Ovary (tissue), 9 donors: Measurements from ENCODE around the gene DMXL1. TPM values are rescaled to one million over a fixed set of nuclear protein-coding genes. Genes with fewer than 3 reads are reported as not detected.

Source experiments
- DNase-seq, 5 donors: peaks; one replicate each; pipeline ENCODE4 v3.0.0-alpha.2; 2019 to 2020
- H3K27ac ChIP-seq, 2 donors: fragments of 200-600 bp; one replicate each; pipeline versions ENCODE4 v1.5.1 to v1.8.0; 2019 to 2022
- H3K27me3 ChIP-seq: fragments of 200-600 bp; one replicate; pipeline ENCODE4 v1.8.0; 2022
- H3K36me3 ChIP-seq: fragments of 200-600 bp; sonication (generic); one replicate; pipeline ENCODE4 v1.5.1; 2019
- H3K4me1 ChIP-seq: one replicate; pipeline ENCODE4 v1.8.1; 2013; ENCODE audit warnings: mild to moderate bottlenecking, moderate library complexity; ENCODE audit not compliant: insufficient read depth
- H3K4me3 ChIP-seq: fragments of 200-600 bp; sonication (generic); one replicate; pipeline ENCODE4 v1.5.1; 2017
- H3K9me3 ChIP-seq, 2 donors: fragments of 200-600 bp in 1 of 2; sonication (generic) in 1 of 2; one replicate each; pipeline versions ENCODE4 v1.5.1 to v1.8.1; 2013 to 2019; ENCODE audit warnings: mild to moderate bottlenecking in 1 of 2, moderate library complexity in 1 of 2
- EP300 ChIP-seq: sonication (generic); formaldehyde crosslinking; IDR thresholded peaks from one replicate; pipeline ENCODE4 v1.6.1; 2017; ENCODE audit warnings: antibody characterized with exemption
- POLR2A ChIP-seq: fragments of 450-650 bp; IDR thresholded peaks from one replicate; pipeline ENCODE4 v1.6.1; 2017; ENCODE audit warnings: antibody characterized with exemption, mild to moderate bottlenecking, moderate library complexity
- WGBS, 3 donors: extraction: QIAGEN DNeasy Blood & Tissue Kit in 1 of 3; methylation state at CpG; one replicate each; pipeline versions ENCODE4 v1.1.5 to v1.1.7; 2013 to 2017; 5-methylcytosine and 5-hydroxymethylcytosine counted together
- intact Hi-C, 4 donors: fragments of 100-400 bp; cut with DNase I; formaldehyde crosslinking; loops; one replicate each; pipeline versions ENCODE4 v1.11.0 to v1.15.1; 2022 to 2023
- polyA plus RNA-seq, 2 donors: library from polyadenylated mRNA; stranded (reverse); fragments of 200-250 nt in 1 of 2; fragments of 350-450 nt in 1 of 2; fragmentation: Illumina TruSeq in 1 of 2; extraction: RNeasy Lipid Tissue Mini Kit (QIAGEN cat#74804) in 1 of 2; gene quantifications; one replicate each; pipeline ENCODE4 v1.2.3, GENCODE V29; 2013 to 2014
- total RNA-seq, 7 donors: library from RNA; depleted of rRNA in 2 of 7; stranded (reverse); fragments of >200 nt in 2 of 7; fragmentation: NEBNext Ultra II Directional in 3 of 7; extraction: Animal tissue kit (Norgen Biotek cat#: 25700) in 3 of 7; gene quantifications; one replicate each; pipeline versions ENCODE4 v1.1.0 to v1.2.4, GENCODE V29; 2016 to 2023
- TF ChIP-seq, protein P1 (sequence below), 3 donors: fragments of 450-650 bp in 2 of 3; fragments of 200-600 bp in 1 of 3; IDR thresholded peaks; one replicate each; pipeline versions ENCODE4 v1.5.1 to v1.8.0; 2016 to 2022; ENCODE audit warnings: antibody characterized with exemption in 3 of 3, mild to moderate bottlenecking in 1 of 3
- donor health status: DM: no; HTN: no; CAD: no; lungs with moderate emphysema.
- donor health status: DM: no; HTN: no; CAD: no.
- donor health status: Bipolar disorder and iron deficiency.
- donor health status: DM: yes; HTN: yes; CAD: no.
- donor health status: DM: no; HTN: no; CAD: no.
- donor health status: DM: yes; HTN: yes; CAD: no.

The DMXL1 gene
- total and polyA plus RNA-seq, 9 donors: 11.9 to 50.1 (median 39.1) TPM

DNA sequence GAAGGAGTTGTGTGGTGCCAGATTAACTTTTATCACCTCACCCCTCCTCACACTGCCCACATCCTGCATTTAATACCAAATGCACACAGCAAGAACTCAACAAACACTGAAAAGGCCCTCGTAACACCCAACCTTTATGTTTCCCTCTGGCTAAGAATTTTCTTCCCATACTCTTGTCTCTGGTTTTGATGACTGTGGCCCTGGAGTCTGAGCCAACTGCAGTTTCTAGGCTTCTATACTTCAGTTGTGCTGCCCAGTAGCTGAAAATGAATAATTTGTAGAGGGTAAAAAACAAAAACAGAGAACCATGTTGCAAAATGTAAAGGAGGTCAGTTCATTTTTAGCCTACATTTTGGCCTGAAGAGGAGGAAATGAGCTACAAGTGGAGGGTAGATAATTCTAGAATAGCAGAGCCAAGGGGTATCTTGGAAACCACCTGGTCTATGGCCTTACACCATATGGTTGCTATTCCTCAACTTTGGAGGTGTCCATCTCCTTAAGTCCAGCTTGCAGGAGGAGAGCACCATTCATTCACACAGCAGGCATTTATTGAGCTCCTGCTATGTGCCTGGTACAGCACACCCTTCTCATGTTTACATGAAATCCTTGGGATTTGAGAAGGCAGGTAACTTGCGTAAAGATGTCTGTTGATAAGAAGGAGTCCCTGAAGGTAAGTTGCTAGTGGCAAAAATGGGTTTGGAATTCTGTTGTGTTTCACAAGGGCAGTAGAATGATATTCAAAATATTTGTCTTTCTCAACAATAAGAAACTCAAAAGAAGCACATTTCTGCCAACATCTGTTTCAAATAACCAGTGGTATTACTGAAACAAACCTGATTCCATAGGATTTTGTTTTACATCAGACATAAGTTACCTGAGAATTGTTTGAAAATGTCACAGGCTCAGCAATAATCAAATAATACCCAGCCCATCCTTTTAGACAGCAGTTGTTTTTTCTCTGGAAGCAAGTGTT, 201.2 kb downstream of the DMXL1 start:
- Histone ChIP-seq H3K36me3 (no peaks in the 10 kb centered on the region), H3K4me1 (peaks cover 1% of the 10 kb centered on the region), H3K27ac (no peak overlapping the region), H3K27me3 (no peaks in the 10 kb centered on the region), H3K9me3 (no peaks in the 10 kb centered on the region), H3K4me3 (no peak overlapping the region)
- no peak for DNase-seq
- TF ChIP-seq, protein P1, sequence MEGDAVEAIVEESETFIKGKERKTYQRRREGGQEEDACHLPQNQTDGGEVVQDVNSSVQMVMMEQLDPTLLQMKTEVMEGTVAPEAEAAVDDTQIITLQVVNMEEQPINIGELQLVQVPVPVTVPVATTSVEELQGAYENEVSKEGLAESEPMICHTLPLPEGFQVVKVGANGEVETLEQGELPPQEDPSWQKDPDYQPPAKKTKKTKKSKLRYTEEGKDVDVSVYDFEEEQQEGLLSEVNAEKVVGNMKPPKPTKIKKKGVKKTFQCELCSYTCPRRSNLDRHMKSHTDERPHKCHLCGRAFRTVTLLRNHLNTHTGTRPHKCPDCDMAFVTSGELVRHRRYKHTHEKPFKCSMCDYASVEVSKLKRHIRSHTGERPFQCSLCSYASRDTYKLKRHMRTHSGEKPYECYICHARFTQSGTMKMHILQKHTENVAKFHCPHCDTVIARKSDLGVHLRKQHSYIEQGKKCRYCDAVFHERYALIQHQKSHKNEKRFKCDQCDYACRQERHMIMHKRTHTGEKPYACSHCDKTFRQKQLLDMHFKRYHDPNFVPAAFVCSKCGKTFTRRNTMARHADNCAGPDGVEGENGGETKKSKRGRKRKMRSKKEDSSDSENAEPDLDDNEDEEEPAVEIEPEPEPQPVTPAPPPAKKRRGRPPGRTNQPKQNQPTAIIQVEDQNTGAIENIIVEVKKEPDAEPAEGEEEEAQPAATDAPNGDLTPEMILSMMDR (IDR thresholded peaks at IDR 0.05): no peak
- TF ChIP-seq EP300 (no peak), POLR2A (no peak)
- 94 to 98% (median 95%) methylated on average over 2 of the region's 2 CpGs for WGBS, 3 donors
- intact Hi-C loops: no loop called here

DNA sequence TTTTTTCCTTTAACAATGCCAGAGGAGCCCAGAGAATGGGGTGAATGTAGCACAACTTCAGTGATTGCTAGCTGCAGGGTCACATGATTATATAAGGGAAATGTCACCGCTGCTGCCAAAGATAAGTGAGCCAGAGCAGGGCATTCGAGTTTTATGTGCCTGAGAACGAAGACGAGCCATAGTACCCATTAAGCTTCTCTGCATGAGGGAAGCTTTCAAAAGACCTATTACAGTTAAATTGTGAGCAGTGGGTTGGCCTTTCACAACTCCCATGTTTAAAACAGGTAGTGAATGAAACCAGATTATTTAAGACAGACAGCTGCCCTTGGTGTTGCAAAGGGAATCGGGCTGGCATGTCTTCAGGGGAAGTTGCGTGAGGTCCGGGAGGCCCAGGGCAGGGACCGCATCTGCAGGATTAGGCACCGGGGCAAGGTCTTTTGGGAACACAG, 202.5 kb downstream of the DMXL1 start:
- 75 to 90% (median 86%) methylated on average over 9 of the region's 9 CpGs for WGBS, 3 donors
- TF ChIP-seq EP300: no peak
- H3K4me3 ChIP-seq: no peak overlapping the region
- intact Hi-C loops: no loop called here
- H3K27ac ChIP-seq: no peak overlapping the region
- H3K36me3 ChIP-seq: no peaks in the 10 kb centered on the region
- H3K27me3 ChIP-seq: no peaks in the 10 kb centered on the region
- no peak for DNase-seq
- no peaks in the 10 kb centered on the region for H3K9me3 ChIP-seq
- no peaks in the 10 kb centered on the region for H3K4me1 ChIP-seq

DNA sequence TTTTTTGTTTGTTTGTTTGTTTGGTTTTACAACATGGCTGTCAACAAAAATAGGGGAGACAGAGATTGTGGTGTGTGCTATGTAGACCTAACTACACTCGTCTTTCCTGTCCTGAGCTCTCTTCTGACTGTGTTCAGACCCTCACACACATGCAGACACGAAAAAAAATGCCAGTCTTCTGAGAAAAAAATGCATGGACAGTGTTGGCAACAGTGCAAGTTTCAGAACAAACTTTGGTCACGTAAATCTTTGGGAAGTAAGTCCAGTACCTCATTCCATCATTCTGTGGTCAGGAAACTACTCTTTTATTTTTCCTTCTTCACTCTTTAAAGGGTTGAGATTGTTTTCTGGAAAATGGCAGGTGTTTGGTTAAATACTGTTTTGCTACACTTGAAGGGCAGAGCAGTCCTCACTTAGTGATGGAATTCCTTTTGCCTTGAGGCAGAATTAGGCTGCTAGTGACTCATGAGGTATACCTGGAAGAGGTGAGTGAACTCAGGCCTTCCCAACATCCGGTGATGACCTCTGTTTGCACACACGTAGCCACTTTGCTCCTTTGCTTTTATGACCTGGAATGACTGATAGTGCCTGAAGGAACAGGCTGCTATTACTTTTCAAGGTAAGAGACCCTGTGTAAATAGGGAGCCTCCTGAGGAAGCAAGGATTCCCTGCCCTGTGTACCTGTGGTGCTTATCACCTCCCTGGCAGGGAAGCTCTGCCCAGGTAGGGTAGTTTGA, 203.3 kb downstream of the DMXL1 start:
- Histone ChIP-seq H3K36me3 (no peaks in the 10 kb centered on the region), H3K27ac (no peak overlapping the region), H3K9me3 (no peaks in the 10 kb centered on the region), H3K4me3 (no peak overlapping the region), H3K4me1 (no peaks in the 10 kb centered on the region), H3K27me3 (no peaks in the 10 kb centered on the region)
- intact Hi-C loops: no loop called here
- WGBS, 3 donors: 73 to 77% (median 74%) methylated on average over 5 of the region's 5 CpGs
- DNase-seq: no peak
- TF ChIP-seq POLR2A (no peak), EP300 (no peak)
- TF ChIP-seq, protein P1 (IDR thresholded peaks at IDR 0.05): no peak

DNA sequence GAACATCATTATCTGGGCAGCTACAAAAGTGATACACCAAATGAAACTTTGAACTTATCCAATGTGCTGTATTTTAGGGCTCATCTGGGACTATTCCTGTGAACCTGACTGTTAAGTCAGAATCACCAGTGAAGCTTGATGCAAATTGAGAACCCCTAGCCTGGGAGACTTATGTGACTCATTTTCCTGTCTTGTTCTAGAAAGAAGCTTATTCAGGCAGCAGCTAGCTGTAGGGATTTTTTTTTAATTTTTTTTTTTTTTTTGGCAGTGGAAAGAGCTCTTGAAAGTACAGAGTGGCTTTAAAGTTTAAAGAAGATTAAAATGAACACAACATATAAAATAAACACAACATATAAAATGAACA, 203.9 kb downstream of the DMXL1 start:
- H3K36me3 ChIP-seq: no peaks in the 10 kb centered on the region
- TF ChIP-seq POLR2A (no peak), EP300 (no peak)
- TF ChIP-seq, protein P1 (IDR thresholded peaks at IDR 0.05): no peak
- H3K4me3 ChIP-seq: no peak overlapping the region
- intact Hi-C loops: no loop called here
- H3K27ac ChIP-seq: no peak overlapping the region
- no peaks in the 10 kb centered on the region for H3K4me1 ChIP-seq
- H3K9me3 ChIP-seq: no peaks in the 10 kb centered on the region
- no peaks in the 10 kb centered on the region for H3K27me3 ChIP-seq
- no peak for DNase-seq

DNA sequence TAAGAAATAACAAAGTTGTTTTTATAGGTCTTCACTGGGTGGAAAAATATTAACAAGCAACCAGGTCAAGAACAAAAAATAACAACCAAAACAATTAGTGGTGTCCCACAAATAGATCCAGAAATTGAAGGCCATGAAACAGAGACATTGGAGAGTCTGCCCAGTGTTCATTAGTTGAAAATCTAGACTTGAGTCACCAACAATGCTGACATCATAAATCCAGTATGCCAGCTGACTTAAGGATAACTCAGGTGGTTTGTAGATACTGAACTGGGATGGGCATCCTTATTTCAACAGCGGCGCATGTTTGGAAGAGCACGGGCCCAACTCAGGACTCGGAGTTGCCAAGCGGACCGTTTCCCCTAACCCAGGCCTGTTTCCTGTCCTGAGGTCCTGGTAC, 204.3 kb downstream of the DMXL1 start:
- H3K9me3 ChIP-seq: no peaks in the 10 kb centered on the region
- H3K4me3 ChIP-seq: no peak overlapping the region
- H3K4me1 ChIP-seq: no peaks in the 10 kb centered on the region
- intact Hi-C loops: no loop called here
- no peaks in the 10 kb centered on the region for H3K36me3 ChIP-seq
- TF ChIP-seq POLR2A (no peak), EP300 (no peak)
- TF ChIP-seq, protein P1 (IDR thresholded peaks at IDR 0.05): no peak
- WGBS, 3 donors: 89 to 95% (median 92%) methylated on average over 6 of the region's 6 CpGs
- H3K27ac ChIP-seq: no peak overlapping the region
- no peak for DNase-seq
- H3K27me3 ChIP-seq: no peaks in the 10 kb centered on the region
